Astrocyte (in vitro differentiated cells and primary cell): ENCODE measurements around the gene IGF2BP3.

ENCODE experiments used
- EZH2 ChIP-seq: IDR thresholded peaks from 2 replicates; pipeline ENCODE4 v1.6.1; 2012; ENCODE audit warnings: mild to moderate bottlenecking, low read length, inconsistent platforms; ENCODE audit not compliant: insufficient read depth
- TF ChIP-seq, protein P1 (sequence below): IDR thresholded peaks from 2 replicates; pipeline ENCODE4 v1.5.1; 2011; ENCODE audit warnings: low read depth, mild to moderate bottlenecking, inconsistent platforms, low read length, moderate library complexity; ENCODE audit not compliant: insufficient read depth

GRCh38 chr7:23277359-23277989 lies 192.8 kb downstream of the IGF2BP3 start:
- TF ChIP-seq, protein P1, sequence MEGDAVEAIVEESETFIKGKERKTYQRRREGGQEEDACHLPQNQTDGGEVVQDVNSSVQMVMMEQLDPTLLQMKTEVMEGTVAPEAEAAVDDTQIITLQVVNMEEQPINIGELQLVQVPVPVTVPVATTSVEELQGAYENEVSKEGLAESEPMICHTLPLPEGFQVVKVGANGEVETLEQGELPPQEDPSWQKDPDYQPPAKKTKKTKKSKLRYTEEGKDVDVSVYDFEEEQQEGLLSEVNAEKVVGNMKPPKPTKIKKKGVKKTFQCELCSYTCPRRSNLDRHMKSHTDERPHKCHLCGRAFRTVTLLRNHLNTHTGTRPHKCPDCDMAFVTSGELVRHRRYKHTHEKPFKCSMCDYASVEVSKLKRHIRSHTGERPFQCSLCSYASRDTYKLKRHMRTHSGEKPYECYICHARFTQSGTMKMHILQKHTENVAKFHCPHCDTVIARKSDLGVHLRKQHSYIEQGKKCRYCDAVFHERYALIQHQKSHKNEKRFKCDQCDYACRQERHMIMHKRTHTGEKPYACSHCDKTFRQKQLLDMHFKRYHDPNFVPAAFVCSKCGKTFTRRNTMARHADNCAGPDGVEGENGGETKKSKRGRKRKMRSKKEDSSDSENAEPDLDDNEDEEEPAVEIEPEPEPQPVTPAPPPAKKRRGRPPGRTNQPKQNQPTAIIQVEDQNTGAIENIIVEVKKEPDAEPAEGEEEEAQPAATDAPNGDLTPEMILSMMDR: peak; percentile 93
- no peak for TF ChIP-seq EZH2
